HG03354 (cell line): ENCODE results near the gene NES.

Experiments
- ATAC-seq: cut with Tn5 transposase; IDR thresholded peaks from one replicate; pipeline ENCODE4 v1.9.1; 2021; ENCODE audit warnings: mild to moderate bottlenecking; ENCODE audit not compliant: unreplicated experiment, poor library complexity, severe bottlenecking

NES gene

DNA sequence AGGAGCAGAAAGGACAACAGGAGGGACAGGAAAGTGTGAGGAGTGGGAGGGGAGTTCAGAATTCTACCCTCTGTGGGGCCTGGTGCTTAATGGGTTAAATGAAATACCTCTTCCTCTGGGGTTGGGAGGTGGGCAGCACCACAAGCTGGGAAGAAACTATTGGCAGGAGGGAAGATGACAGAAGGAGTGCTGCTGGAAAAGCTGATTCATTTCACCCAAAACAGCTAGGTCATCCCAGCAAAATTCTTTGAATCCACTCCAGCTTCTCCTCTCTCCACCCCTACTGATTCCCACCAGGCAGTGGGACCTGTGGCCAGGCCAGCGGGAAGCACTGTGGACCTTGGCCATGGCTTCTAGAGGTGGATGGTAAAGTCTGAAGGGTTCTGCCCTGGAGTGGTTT lies 22.5 kb downstream of the NES start:
- ATAC-seq: no peak

- no peak for ATAC-seq
Measured at GRCh38 chr1:156652992-156653355, 24.2 kb downstream of the NES start.

- no peak for ATAC-seq
Measured at GRCh38 chr1:156652131-156652991, 24.8 kb downstream of the NES start.

DNA sequence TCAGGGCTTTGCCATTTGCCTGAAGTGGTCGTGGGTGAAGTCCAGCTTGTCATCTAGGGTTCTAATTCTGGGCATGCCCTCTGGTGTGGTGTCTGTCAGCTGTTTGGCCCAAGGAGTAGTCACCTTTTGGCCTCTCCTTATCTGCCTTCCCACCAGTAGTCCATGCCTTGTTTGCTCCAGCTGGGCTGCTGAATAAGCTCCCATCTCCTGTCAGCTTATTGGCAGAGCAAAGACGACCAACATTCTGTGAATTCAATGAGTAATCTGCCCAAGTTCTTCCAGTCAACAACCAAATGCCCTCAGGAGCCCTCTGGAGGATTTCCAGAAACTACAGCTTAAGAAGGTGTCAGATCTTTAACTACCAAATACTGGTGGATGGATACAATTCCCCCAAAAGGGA lies 28.3 kb downstream of the NES start:
- no peak for ATAC-seq

- no peak for ATAC-seq
Measured at GRCh38 chr1:156648496-156648895, 28.7 kb downstream of the NES start.

- no peak for ATAC-seq
Measured at GRCh38 chr1:156647351-156647750, 29.9 kb downstream of the NES start.

DNA sequence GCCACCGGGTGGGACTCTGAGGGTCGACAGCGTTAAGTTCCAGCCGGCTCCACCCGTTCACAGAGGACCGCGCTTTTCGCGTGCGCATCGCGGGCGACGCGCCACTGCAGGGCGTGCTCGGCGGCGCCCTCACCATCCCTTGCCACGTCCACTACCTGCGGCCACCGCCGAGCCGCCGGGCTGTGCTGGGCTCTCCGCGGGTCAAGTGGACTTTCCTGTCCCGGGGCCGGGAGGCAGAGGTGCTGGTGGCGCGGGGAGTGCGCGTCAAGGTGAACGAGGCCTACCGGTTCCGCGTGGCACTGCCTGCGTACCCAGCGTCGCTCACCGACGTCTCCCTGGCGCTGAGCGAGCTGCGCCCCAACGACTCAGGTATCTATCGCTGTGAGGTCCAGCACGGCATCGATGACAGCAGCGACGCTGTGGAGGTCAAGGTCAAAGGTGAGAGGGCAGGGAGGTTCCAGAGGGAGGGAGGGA lies 30.4 kb downstream of the NES start:
- no peak for ATAC-seq

DNA sequence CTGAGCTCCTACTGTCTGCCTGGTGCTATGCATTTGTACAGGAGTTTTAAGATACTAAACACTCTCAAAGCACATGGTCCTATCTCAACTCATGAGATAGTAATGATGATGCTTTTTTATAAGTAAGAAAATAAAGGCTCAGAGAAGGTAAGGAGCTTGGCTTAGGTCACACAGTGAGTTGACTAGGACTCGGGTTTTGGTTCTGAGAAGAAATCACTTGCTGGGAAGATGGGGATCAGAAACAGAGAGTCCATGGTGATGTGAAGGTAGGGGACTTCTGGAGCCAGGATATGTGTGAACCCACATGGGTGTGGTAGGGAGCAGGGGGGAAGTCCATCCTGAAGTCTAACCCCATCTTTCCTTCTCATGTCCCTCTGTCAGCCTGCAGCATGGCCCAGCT lies 31.5 kb downstream of the NES start:
- no peak for ATAC-seq

DNA sequence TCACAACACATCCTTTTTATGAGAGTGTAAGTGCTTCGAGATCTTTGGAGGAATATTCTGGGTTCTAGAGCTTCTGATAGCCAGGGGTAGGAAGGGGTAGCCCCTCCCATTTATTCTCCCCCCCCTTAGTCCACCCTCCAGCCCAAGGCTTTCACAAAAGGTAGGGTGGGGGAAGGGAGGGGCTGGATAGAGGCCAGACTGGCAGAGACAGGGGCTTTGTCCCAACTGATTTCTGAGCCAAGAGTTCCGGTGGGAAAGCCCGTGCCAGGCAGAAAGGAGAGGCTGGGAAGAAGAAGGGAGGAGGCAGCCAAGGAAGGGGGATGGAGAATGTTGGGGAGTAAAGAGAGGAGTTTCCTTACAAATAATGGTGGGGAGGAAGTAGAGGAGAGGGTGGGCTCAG lies 32.2 kb downstream of the NES start:
- ATAC-seq: no peak

DNA sequence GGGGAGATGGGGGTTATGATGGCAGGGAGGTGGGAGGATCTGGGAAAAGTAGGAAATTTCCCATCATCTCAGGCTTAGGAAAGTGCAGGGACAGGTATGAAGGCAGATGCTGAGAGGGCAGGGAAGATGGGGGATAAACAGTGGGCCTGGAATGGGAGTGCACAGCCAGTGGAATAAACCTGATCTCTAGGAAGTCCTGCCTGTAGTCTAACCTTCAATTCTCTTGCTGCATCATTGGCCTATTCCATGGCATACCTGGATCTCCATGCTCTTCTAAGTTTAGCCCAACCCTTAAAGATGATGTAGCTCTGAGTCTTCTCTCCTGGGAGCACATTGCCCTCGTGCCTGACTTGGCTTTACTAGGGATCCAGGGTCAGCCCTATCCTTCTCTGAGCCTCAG lies 32.6 kb downstream of the NES start:
- no peak for ATAC-seq

DNA sequence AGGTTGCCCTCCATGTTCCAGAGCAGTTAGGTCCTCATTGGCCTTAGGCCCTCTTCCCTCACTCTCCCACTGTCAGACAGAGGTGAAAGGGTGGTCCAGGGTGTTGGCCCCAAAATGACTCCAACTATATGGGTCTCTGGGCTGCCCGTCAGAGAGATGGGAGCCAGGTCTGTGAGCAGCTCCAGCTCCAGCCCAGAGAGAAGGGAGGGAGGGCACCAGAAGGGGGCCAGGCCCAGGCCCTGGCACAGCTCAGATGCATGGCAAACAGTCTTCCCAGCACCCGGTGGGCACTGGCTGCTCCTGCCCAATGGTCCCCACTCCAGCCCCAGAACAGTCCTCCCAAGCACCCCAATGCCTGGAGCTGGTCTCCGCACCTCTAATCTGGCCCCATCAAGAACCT lies 33.1 kb downstream of the NES start:
- ATAC-seq: no peak

- no peak for ATAC-seq
Measured at GRCh38 chr1:156643778-156644092, 33.5 kb downstream of the NES start.

DNA sequence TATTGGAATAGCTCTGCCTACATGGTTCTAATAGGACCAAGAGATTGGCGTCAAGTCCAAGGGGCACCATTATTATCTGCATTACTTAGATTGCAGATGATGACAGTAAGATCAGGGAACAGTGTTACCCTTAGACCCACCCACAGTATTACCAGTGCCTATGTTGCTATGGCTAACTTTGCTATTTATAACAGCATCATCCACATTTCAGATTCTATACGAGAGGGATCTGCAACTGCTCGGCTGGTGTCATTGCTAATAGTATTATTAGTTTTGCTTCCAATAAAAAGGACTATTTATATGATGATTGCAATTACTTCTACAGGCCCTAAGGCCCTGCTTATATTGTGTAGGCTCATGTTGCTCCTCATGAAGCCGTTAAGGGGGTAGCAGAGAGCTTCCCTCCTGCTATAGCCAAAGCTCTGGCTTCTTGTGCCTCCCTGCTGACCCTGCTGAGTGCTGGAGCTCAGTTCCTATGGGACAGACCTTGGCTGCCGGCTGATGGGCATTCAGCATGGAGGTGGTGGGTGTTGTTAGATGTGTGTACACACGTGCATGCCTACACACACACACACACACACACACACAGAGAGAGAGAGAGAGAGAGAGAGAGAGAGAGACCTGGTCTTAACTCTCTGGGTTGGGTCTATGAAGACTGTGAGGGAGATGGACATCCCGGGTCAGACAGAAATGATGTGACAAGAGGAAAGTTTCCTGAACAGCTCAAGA lies 34.0 kb downstream of the NES start:
- ATAC-seq: no peak

DNA sequence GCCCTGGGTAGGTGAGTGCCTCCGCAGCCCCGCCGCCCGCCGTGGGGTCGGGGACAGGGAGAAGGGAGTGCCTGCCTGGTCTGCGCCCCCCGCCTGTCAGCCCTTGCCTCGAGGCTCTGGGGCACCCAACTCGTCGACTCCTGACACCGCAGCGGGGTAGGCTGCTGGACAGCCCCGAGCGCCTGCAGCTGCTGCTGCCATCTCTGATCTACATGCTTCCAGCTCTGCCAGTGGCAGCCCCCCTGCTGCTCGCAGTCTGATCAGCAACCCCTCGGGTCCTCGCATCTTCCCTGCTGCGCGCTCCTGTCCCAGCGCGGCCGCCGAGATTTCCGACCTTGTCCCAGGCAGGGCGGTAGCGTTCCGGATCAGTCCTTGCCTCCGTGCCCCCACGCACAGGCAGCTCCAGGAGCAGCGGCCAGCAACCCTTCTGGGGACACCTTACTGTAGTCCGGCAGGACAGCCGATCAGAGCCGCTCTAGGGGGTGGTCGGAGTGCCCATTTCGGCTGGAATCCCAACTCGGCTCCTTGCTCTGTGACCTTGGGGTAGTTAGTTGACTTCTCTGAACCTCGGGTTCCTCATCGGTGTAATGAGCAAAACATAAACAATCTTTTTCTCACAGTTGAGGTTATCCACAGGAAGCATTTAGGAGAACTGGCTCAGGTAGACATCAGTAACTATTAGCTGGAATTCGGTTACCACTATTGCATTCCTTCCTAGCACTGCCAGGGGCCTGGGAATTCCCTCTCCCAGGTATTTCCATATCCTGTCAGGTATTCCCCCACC lies 34.8 kb downstream of the NES start:
- no peak for ATAC-seq

- no peak for ATAC-seq
Measured at GRCh38 chr1:156641761-156642264, 35.4 kb downstream of the NES start, which contains the start of gene BCAN. Gene BCAN (plus strand): TSS chr1:156642117. CDS start chr1:156646055, 3,938 bp downstream.

DNA sequence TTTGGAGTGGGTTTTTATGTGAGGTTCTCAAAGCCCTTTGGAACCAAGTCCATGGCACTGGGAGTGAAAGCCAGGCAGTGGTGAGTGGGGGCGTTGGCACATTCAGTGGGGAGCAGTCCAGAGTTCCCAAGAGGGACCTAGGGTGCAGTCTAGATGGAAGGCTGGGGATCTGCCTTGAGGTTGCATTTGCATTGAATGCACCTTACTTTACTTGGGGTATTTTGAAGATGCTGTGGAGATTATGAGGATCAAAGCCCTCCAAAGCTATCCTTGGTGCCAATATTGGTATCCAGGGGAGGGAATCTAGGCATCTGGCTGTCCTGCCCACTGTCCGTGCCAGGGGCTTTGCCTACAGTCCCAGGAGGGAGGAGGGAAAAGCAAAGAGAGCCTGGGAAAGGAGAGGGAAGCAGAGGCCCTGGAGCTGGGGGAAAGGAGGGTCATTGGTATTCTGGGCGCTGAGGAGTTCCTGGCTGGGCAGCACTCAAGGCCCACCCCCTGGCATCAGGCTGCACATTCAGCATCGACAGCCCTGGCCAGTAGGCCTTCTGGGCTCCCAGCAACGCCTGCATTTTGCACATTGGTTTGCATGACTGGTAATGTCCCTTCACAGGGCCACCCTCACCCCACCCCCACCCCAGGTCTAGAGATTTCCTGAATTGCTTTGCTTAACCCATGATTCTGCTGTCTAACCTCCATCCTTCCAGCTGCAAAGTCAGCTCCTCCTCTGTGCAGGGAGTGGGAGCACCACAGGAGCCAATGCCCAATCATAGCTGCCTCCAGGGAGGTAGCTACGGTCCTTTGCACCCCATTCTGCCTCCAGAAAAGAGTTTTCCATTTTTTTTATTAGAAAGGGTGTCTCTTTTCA lies 36.1 kb downstream of the NES start:
- ATAC-seq: no peak

- no peak for ATAC-seq
Measured at GRCh38 chr1:156639601-156640101, 37.6 kb downstream of the NES start.

DNA sequence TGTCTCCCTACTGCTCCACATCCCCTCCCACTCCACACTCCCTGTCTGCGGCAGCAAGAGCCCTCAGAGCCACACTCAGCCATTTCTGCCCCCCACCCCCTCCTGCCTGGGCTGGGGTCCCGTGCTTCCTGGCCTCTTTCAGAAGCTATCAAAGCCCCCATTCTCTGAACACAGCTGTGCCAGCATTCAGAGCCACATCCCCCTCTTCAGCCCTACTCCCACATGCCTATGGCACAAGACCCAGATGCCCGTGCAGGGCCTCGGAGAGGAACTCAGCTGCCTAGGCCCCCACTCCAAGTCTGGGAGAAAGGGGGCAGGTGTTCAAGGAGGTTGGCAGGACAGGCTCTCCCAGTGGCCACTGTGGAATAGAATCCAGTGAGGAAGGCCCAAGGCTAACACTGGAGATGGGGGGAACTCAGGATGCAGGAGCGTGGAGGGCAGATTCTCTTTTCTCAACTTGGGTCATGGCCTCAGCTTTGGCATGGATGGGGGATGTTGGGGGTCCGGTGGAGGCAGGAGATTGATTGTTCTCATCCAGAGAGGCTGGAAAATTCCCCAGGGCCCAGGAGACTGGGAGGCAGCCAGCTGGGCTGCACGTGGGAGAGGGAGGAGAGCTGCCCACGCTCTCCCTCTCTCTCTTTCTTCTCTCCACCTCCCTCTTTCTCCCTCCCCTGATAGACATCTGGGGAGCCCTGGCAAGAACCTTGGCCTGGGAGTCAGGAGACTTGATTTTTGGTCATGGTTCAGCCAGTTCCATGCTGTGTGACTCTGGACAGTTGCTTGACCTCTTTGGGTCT lies 38.8 kb downstream of the NES start:
- ATAC-seq: no peak
